Kidney (tissue), 14 donors: Measurements from ENCODE around the gene KIF23. TPM values are rescaled to one million over a fixed set of nuclear protein-coding genes. Genes with fewer than 3 reads are reported as not detected.

Experiments
- DNase-seq, 5 donors: peaks; one replicate each; pipeline ENCODE4 v3.0.0-alpha.2; 2013 to 2020
- FAIRE-seq: peaks from 2 replicates; lab custom pipeline; 2012; peaks lifted over from hg19 to GRCh38; lab: Jason Lieb, UNC
- H3K27ac ChIP-seq, 2 donors: one replicate each; pipeline ENCODE4 v1.7.0; 2013; ENCODE audit warnings: low read depth in 2 of 2, low read length in 2 of 2, inconsistent platforms in 1 of 2
- H3K27me3 ChIP-seq: one replicate; pipeline ENCODE4 v1.7.1; 2013; ENCODE audit warnings: low read length, inconsistent platforms; ENCODE audit not compliant: control insufficient read depth, insufficient read depth
- H3K36me3 ChIP-seq, 3 donors: one replicate each; pipeline versions ENCODE4 v1.7.0 to v1.7.1; 2013; ENCODE audit warnings: low read length in 3 of 3, control low read depth in 1 of 3, inconsistent platforms in 1 of 3; ENCODE audit not compliant: insufficient read depth in 3 of 3, control insufficient read depth in 2 of 3
- H3K4me1 ChIP-seq, 3 donors: one replicate each; pipeline versions ENCODE4 v1.7.0 to v1.7.1; 2013; ENCODE audit warnings: low read length in 3 of 3, inconsistent platforms in 1 of 3, low read depth in 1 of 3; ENCODE audit not compliant: control insufficient read depth in 2 of 3, insufficient read depth in 2 of 3
- H3K4me3 ChIP-seq, 3 donors: one replicate each; pipeline versions ENCODE4 v1.7.0 to v1.8.1; 2013; ENCODE audit warnings: low read length in 3 of 3, control low read depth in 1 of 3, inconsistent platforms in 1 of 3
- H3K9ac ChIP-seq, 3 donors: one replicate each; pipeline versions ENCODE4 v1.7.0 to v1.7.1; 2013; ENCODE audit warnings: low read length in 3 of 3, control low read depth in 1 of 3, inconsistent platforms in 1 of 3
- H3K9me3 ChIP-seq, 3 donors: one replicate each; pipeline versions ENCODE4 v1.7.0 to v1.7.1; 2013; ENCODE audit warnings: low read length in 3 of 3, control low read depth in 1 of 3, inconsistent platforms in 1 of 3; ENCODE audit not compliant: control insufficient read depth in 2 of 3, insufficient read depth in 1 of 3
- CTCF ChIP-seq: IDR thresholded peaks from 3 replicates; pipeline ENCODE4 v1.5.1; 2012; ENCODE audit warnings: mild to moderate bottlenecking, moderate library complexity, borderline replicate concordance; ENCODE audit not compliant: insufficient read depth; ENCODE audit errors: extremely low read depth
- intact Hi-C: fragments of 100-400 bp; cut with DNase I; formaldehyde crosslinking; loops from one replicate; pipeline ENCODE4 v1.11.1; 2022
- polyA plus RNA-seq: library from polyadenylated mRNA; stranded (reverse); fragments of 350-450 nt; fragmentation: Illumina TruSeq; extraction: RNeasy Lipid Tissue Mini Kit (QIAGEN cat#74804); gene quantifications from one replicate; pipeline ENCODE4 v1.2.3, GENCODE V29; 2014; ENCODE audit warnings: low read depth, low replicate concordance; ENCODE audit not compliant: insufficient read depth
- total RNA-seq: library from RNA; stranded (reverse); fragmentation: NEBNext Ultra II Directional; extraction: Animal tissue kit (Norgen Biotek cat#: 25700); gene quantifications from one replicate; pipeline ENCODE4 v1.2.1, GENCODE V29; 2021
- donor health status: control.
- donor health status: control.
- donor health status: control.
- donor health status: control.
- donor health status: control.
- donor health status: DM: yes; HTN: yes; CAD: no.
- donor health status: Normal renal cell carcinoma (clear cell type).

Gene KIF23
- total and polyA plus RNA-seq, 2 donors from 2014 or later = 2.5 to 3.6 TPM

GRCh38 chr15:69489073-69489571 is 75.0 kb downstream of the KIF23 start:
- peaks cover 0 to 4% (median 4%) of the 10 kb centered on the region in 3 donors for H3K4me1 ChIP-seq
- DNase-seq = no peak
- no peak overlapping the region for H3K4me3 ChIP-seq
- H3K36me3 ChIP-seq = no peaks in the 10 kb centered on the region
- H3K27me3 ChIP-seq = no peaks in the 10 kb centered on the region
- no peak for TF ChIP-seq CTCF
- H3K27ac ChIP-seq = no peak overlapping the region
- no peak for FAIRE-seq
- H3K9me3 ChIP-seq = peaks cover 0 to 9% (median 0%) of the 10 kb centered on the region in 3 donors
- intact Hi-C loops = no loop called here
- no peak overlapping the region for H3K9ac ChIP-seq

DNA sequence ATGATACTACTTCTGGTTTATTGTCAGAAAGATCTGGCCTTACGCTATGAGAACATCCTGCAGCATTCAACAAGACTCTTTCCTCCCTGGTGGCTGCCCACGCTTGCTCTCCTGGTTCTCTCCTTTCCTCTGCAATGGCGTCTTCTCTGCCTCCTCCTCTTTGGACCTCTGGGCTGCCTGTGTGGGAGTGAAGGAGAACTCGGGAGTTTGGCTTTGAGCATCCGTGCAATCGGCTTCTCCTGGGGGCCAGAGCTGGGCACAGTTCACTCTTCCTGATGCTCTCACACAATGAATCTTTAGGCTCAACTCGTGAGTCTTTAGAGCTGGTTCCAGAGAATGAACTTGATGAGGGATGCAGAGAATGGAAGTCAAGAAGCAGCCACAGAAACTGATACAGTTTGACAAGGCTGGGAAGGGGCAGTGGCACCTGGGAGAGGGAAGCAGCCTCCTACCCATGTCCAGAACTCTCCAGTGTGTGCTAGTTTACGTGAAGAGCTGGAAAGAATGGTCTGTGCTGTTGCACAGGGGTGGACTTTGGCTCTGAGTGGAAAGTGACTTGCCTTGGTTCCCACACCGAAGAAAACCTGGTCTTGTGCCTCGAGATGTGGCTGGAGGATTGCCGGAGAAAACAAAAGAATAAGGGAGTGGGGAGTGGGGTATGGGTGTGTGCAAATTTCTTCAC is 76.3 kb downstream of the KIF23 start:
- no peak overlapping the region for H3K4me3 ChIP-seq
- intact Hi-C loops = no loop called here
- no peak overlapping the region for H3K27ac ChIP-seq
- H3K4me1 ChIP-seq = peaks cover 0 to 4% (median 0%) of the 10 kb centered on the region in 3 donors
- no peaks in the 10 kb centered on the region for H3K36me3 ChIP-seq
- no peak for FAIRE-seq
- H3K9ac ChIP-seq = no peak overlapping the region
- H3K9me3 ChIP-seq = peaks cover 0 to 8% (median 0%) of the 10 kb centered on the region in 3 donors
- no peak for DNase-seq
- TF ChIP-seq CTCF = no peak
- no peaks in the 10 kb centered on the region for H3K27me3 ChIP-seq

- Histone ChIP-seq H3K36me3 (no peaks in the 10 kb centered on the region), H3K9me3 (peaks cover 0 to 3% (median 0%) of the 10 kb centered on the region in 3 donors), H3K4me1 (peaks cover 0 to 4% (median 0%) of the 10 kb centered on the region in 3 donors), H3K27ac (no peak overlapping the region), H3K9ac (no peak overlapping the region), H3K27me3 (no peaks in the 10 kb centered on the region), H3K4me3 (no peak overlapping the region)
- no peak for TF ChIP-seq CTCF
- no peak for FAIRE-seq
- intact Hi-C loops = no loop called here
- DNase-seq = no peak
Measured at GRCh38 chr15:69491038-69491505, 76.9 kb downstream of the KIF23 start.
